H1 (cell line): ENCODE measurements around the gene EVA1C. TPM values are rescaled to one million over a fixed set of nuclear protein-coding genes. Genes with fewer than 3 reads are reported as not detected.

Source experiments
- CTCF ChIA-PET: fragments of 300-600 bp; sonication (Branson Sonifier 250); formaldehyde crosslinking; loops from one replicate; lab custom pipeline; 2021; ENCODE audit not compliant: partially characterized antibody; lab: Charles Lee
- POLR2A ChIA-PET: fragments of 300-600 bp; sonication (Branson Sonifier 250); formaldehyde crosslinking; loops from one replicate; lab custom pipeline; 2021; ENCODE audit warnings: inconsistent platforms; ENCODE audit not compliant: partially characterized antibody; lab: Charles Lee
- DNase-seq, 2 experiments: peaks; one replicate each; pipeline versions ENCODE4 v3.0.0 to v3.0.0-alpha.2; 2010 to 2022; ENCODE audit warnings: low spot score in 2 of 2, low read depth in 1 of 2, mixed read lengths in 1 of 2
- FAIRE-seq: peaks from 2 replicates; lab custom pipeline; 2011; peaks lifted over from hg19 to GRCh38; lab: Jason Lieb, UNC
- H2AFZ ChIP-seq: 2 replicates; pipeline ENCODE4 v1.8.1; 2012; ENCODE audit warnings: low read length, inconsistent platforms
- H2AK5ac ChIP-seq: 2 replicates; pipeline ENCODE4 v1.6.1; 2013; ENCODE audit warnings: low read depth, low read length
- H2BK120ac ChIP-seq: replicated peaks from 2 replicates; pipeline ENCODE3; 2013; ENCODE audit warnings: low read depth, low read length, inconsistent platforms
- H2BK12ac ChIP-seq: 2 replicates; pipeline ENCODE4 v1.6.1; 2013; ENCODE audit warnings: low read depth, low read length
- H2BK15ac ChIP-seq: 2 replicates; pipeline ENCODE4 v1.6.1; 2013; ENCODE audit warnings: low read length
- H2BK20ac ChIP-seq: 2 replicates; pipeline ENCODE4 v1.6.1; 2013; ENCODE audit warnings: low read length
- H2BK5ac ChIP-seq: 2 replicates; pipeline ENCODE4 v1.6.1; 2013; ENCODE audit warnings: low read depth, low read length
- H3K14ac ChIP-seq: 2 replicates; pipeline ENCODE4 v1.6.1; 2013; ENCODE audit warnings: inconsistent platforms; ENCODE audit not compliant: insufficient read length
- H3K18ac ChIP-seq: 2 replicates; pipeline ENCODE4 v1.6.1; 2013; ENCODE audit warnings: low read length; ENCODE audit errors: extremely low read depth
- H3K23ac ChIP-seq: 2 replicates; pipeline ENCODE4 v1.6.1; 2013; ENCODE audit warnings: inconsistent platforms; ENCODE audit not compliant: insufficient read length
- H3K23me2 ChIP-seq: 2 replicates; pipeline ENCODE4 v1.6.1; 2013; ENCODE audit warnings: low read depth, low read length
- H3K27ac ChIP-seq: 2 replicates; pipeline ENCODE4 v1.6.1; 2011; ENCODE audit warnings: low read depth, low read length, inconsistent platforms
- H3K27me3 ChIP-seq, 4 experiments: replicated peaks in 1 of 4; 1 replicate in 1 of 4; 2 replicates in 3 of 4; pipeline versions ENCODE4 v1.6.1 to v1.8.1; 2011 to 2013; ENCODE audit warnings: low read length in 3 of 4, mild to moderate bottlenecking in 3 of 4, inconsistent platforms in 2 of 4, mixed read lengths in 2 of 4, moderate library complexity in 1 of 4; ENCODE audit not compliant: control insufficient read depth in 3 of 4, insufficient read depth in 3 of 4; ENCODE audit errors: extremely low read depth in 1 of 4
- H3K36me3 ChIP-seq, 4 experiments: 2 replicates each; pipeline versions ENCODE4 v1.6.1 to v1.8.1; 2011 to 2013; ENCODE audit warnings: mild to moderate bottlenecking in 4 of 4, low read length in 3 of 4, moderate library complexity in 2 of 4, control low read depth in 1 of 4, inconsistent platforms in 1 of 4; ENCODE audit not compliant: insufficient read depth in 4 of 4, control insufficient read depth in 2 of 4
- H3K4ac ChIP-seq: replicated peaks from 2 replicates; pipeline ENCODE3; 2013; ENCODE audit warnings: low read length, low read depth, mixed read lengths, inconsistent platforms; ENCODE audit not compliant: insufficient read length
- H3K4me1 ChIP-seq, 4 experiments: replicated peaks in 1 of 4; 1 replicate in 1 of 4; 2 replicates in 3 of 4; pipeline versions ENCODE4 v1.6.1 to v1.8.1; 2011 to 2013; ENCODE audit warnings: low read length in 3 of 4, inconsistent platforms in 2 of 4, mixed read lengths in 1 of 4; ENCODE audit not compliant: insufficient read depth in 4 of 4, control insufficient read depth in 3 of 4
- H3K4me2 ChIP-seq, 2 experiments: 2 replicates each; pipeline versions ENCODE4 v1.6.1 to v1.8.1; 2011 to 2013; ENCODE audit warnings: low read depth in 2 of 2, low read length in 2 of 2, control low read depth in 1 of 2, inconsistent platforms in 1 of 2, mild to moderate bottlenecking in 1 of 2; ENCODE audit not compliant: insufficient read depth in 1 of 2
- H3K4me3 ChIP-seq, 4 experiments: fragments of 200-600, 300-600 bp in 1 of 4; sonication (generic), shearing (Covaris generic), sonication (Bioruptor Twin) in 1 of 4; 2 replicates each; pipeline versions ENCODE4 v1.5.1 to v1.8.1; 2011 to 2016; ENCODE audit warnings: low read length in 4 of 4, low read depth in 3 of 4, control low read depth in 2 of 4, inconsistent platforms in 2 of 4, mild to moderate bottlenecking in 2 of 4, mixed read lengths in 1 of 4, moderate library complexity in 1 of 4; ENCODE audit not compliant: insufficient read depth in 2 of 4; ENCODE audit errors: extremely low read depth in 1 of 4
- H3K56ac ChIP-seq: replicated peaks from 2 replicates; pipeline ENCODE3; 2013; ENCODE audit warnings: low read depth, mild to moderate bottlenecking, mixed read lengths, low read length, inconsistent platforms; ENCODE audit not compliant: insufficient read length
- H3K79me1 ChIP-seq: 2 replicates; pipeline ENCODE4 v1.6.1; 2013; ENCODE audit warnings: low read depth, low read length, control low read depth
- H3K79me2 ChIP-seq, 2 experiments: 2 replicates each; pipeline versions ENCODE4 v1.6.1 to v1.8.1; 2012 to 2013; ENCODE audit warnings: low read length in 2 of 2, mild to moderate bottlenecking in 2 of 2, inconsistent platforms in 1 of 2; ENCODE audit not compliant: insufficient read depth in 2 of 2, control insufficient read depth in 1 of 2
- H3K9ac ChIP-seq, 4 experiments: replicated peaks in 1 of 4; 1 replicate in 1 of 4; 2 replicates in 3 of 4; pipeline versions ENCODE4 v1.6.1 to v1.8.1; 2011 to 2013; ENCODE audit warnings: low read depth in 3 of 4, low read length in 3 of 4, control low read depth in 2 of 4, mild to moderate bottlenecking in 2 of 4, moderate library complexity in 2 of 4, inconsistent platforms in 1 of 4; ENCODE audit errors: extremely low read depth in 1 of 4
- H3K9me3 ChIP-seq, 2 experiments: 2 replicates each; pipeline versions ENCODE4 v1.6.1 to v1.8.1; 2012 to 2013; ENCODE audit warnings: mild to moderate bottlenecking in 2 of 2, moderate library complexity in 2 of 2, control low read depth in 1 of 2, inconsistent platforms in 1 of 2, low read depth in 1 of 2, low read length in 1 of 2, mixed read lengths in 1 of 2; ENCODE audit not compliant: insufficient read depth in 2 of 2
- H4K20me1 ChIP-seq, 2 experiments: replicated peaks in 1 of 2; 2 replicates each; pipeline versions ENCODE3 to v1.8.1; 2011 to 2013; ENCODE audit warnings: inconsistent platforms in 2 of 2, low read length in 2 of 2, mild to moderate bottlenecking in 1 of 2; ENCODE audit not compliant: insufficient read depth in 2 of 2, control insufficient read depth in 1 of 2
- H4K5ac ChIP-seq: 2 replicates; pipeline ENCODE4 v1.6.1; 2013; ENCODE audit warnings: low read length, low read depth, mixed read lengths, inconsistent platforms; ENCODE audit not compliant: insufficient read length
- H4K8ac ChIP-seq: 2 replicates; pipeline ENCODE4 v1.8.0; 2013; ENCODE audit warnings: mild to moderate bottlenecking, moderate library complexity, low read length, inconsistent platforms; ENCODE audit not compliant: insufficient read depth; ENCODE audit errors: extremely low read depth
- H4K91ac ChIP-seq: replicated peaks from 2 replicates; pipeline ENCODE3; 2013; ENCODE audit warnings: low read length, mixed read lengths, inconsistent platforms; ENCODE audit not compliant: insufficient read length
- BRCA1 ChIP-seq: IDR thresholded peaks from 2 replicates; pipeline ENCODE4 v1.6.1; 2012; ENCODE audit warnings: low read depth, low read length, improper control_type of control experiment
- KDM1A ChIP-seq: fragments of 200-600, 300-600 bp; sonication (generic); IDR thresholded peaks from 2 replicates; pipeline ENCODE4 v1.7.1; 2016; ENCODE audit warnings: mild to moderate bottlenecking, low read length, borderline replicate concordance
- RXRA ChIP-seq: IDR thresholded peaks from 2 replicates; pipeline ENCODE4 v1.6.1; 2011; ENCODE audit warnings: low read depth, mild to moderate bottlenecking, low read length, moderate library complexity; ENCODE audit not compliant: insufficient read depth
- WGBS, 2 experiments: shearing (Covaris generic) in 1 of 2; methylation state at CpG; one replicate each; pipeline versions ENCODE4 v1.1.6 to v1.1.7; 2013 to 2015; ENCODE audit warnings: low lambda C conversion rate in 2 of 2, mixed read lengths in 2 of 2, inconsistent platforms in 1 of 2, low coverage in 1 of 2, missing lambda C conversion rate in 1 of 2; ENCODE audit not compliant: insufficient replicate concordance in 2 of 2, insufficient coverage in 1 of 2, insufficient read length in 1 of 2; ENCODE audit errors: extremely low coverage in 1 of 2, missing lambda C conversion rate in 1 of 2; 5-methylcytosine and 5-hydroxymethylcytosine counted together
- polyA plus RNA-seq, 7 experiments: library from polyadenylated mRNA; depleted of rRNA in 3 of 7; stranded (reverse) in 5 of 7; unstranded in 2 of 7; fragments of >200 nt in 5 of 7; fragments of 200-250 nt in 2 of 7; gene quantifications; 1 replicate in 5 of 7; 2 replicates in 1 of 7; 4 replicates in 1 of 7; pipeline versions ENCODE4 v1.2.1 to v1.2.3, GENCODE V29; 2011 to 2013; ENCODE audit warnings: missing spikeins in 2 of 7, mixed read lengths in 2 of 7
- total RNA-seq: library from RNA; stranded (reverse); fragmentation: NEBNext Ultra II Directional; extraction: Animal tissue kit (Norgen Biotek cat#: 25700); gene quantifications from 2 replicates; pipeline ENCODE4 v1.2.1, GENCODE V29; 2021

The EVA1C gene
- total and polyA plus RNA-seq, 2 of the 8 experiments (the other 6 are each of a cell fraction or from before 2014, with no cell fraction given): 2.6 to 3.6 TPM

GRCh38 chr21:32538147-32538792, 125.8 kb downstream of the EVA1C start:
- Histone ChIP-seq H4K5ac (no peak overlapping the region), H4K8ac (no peak overlapping the region; the same call in 1 of the 2 replicates), H3K36me3 (peaks cover 0 to under 1% (median 0%) of the 10 kb centered on the region in 4 experiments; a peak in 1 of 8 replicates), H3K27ac (no peak overlapping the region), H3K4me1 (peaks cover 0 to 2% (median under 1%) of the 10 kb centered on the region in 4 experiments; a peak in 1 of 7 replicates), H3K18ac (no peak overlapping the region), H3K9ac (no peak overlapping the region), H2BK120ac (no peak overlapping the region), H2BK5ac (no peak overlapping the region), H3K79me1 (peaks cover 1% of the 10 kb centered on the region; the same call in 1 of the 2 replicates), H3K23me2 (no peaks in the 10 kb centered on the region), H3K4me3 (no peak overlapping the region), H3K27me3 (no peaks in the 10 kb centered on the region), H3K9me3 (no peaks in the 10 kb centered on the region), H2BK12ac (no peak overlapping the region), H2AK5ac (no peak overlapping the region), H3K14ac (no peak overlapping the region), H3K56ac (no peak overlapping the region), H4K91ac (no peak overlapping the region), H4K20me1 (peaks cover 0 to 2% of the 10 kb centered on the region in 2 experiments), H2BK20ac (no peak overlapping the region), H3K4me2 (no peak overlapping the region), H2AFZ (no peak overlapping the region), H3K23ac (no peak overlapping the region), H3K4ac (no peak overlapping the region), H2BK15ac (no peak overlapping the region), H3K79me2 (no peaks in the 10 kb centered on the region)
- DNase-seq: no peak
- ChIA-PET CTCF (interaction anchor here (0.7 to 1.6 kb wide), 3 partner anchors 13 to 135 kb away, joined by 3 to 5 read pairs (median 4); no protein-coding TSS in a partner anchor), POLR2A (interaction anchor here (1.1 kb wide), 1 partner anchor 23 kb away, joined by 3 read pairs; no protein-coding TSS in a partner anchor)
- 67% methylated on average over 11 of the region's 11 CpGs; no CpG with 5 or more reads in 1 of the 2 experiments for WGBS, 2 experiments
- TF ChIP-seq RXRA (no peak), BRCA1 (no peak), KDM1A (no peak)
- FAIRE-seq: no peak
